Colonic mucosa (tissue), 4 donors: ENCODE measurements around the gene AFF3. TPM values are rescaled to one million over a fixed set of nuclear protein-coding genes. Genes with fewer than 3 reads are reported as not detected.

Experiments used
- DNase-seq: peaks from one replicate; pipeline ENCODE4 v3.0.0-alpha.2; 2020
- H3K27ac ChIP-seq: fragments of 200-600 bp; one replicate; pipeline ENCODE4 v1.8.0; 2021
- H3K27me3 ChIP-seq: fragments of 200-600 bp; one replicate; pipeline ENCODE4 v1.8.0; 2021
- H3K36me3 ChIP-seq: fragments of 200-600 bp; one replicate; pipeline ENCODE4 v1.8.0; 2021
- H3K4me1 ChIP-seq: fragments of 200-600 bp; one replicate; pipeline ENCODE4 v1.8.0; 2021; ENCODE audit warnings: mild to moderate bottlenecking
- H3K4me3 ChIP-seq: fragments of 200-600 bp; one replicate; pipeline ENCODE4 v1.8.0; 2021
- H3K9ac ChIP-seq, 2 donors: one replicate each; pipeline ENCODE4 v1.7.0; 2013; ENCODE audit warnings: control low read depth in 2 of 2, low read depth in 2 of 2, low read length in 2 of 2
- H3K9me3 ChIP-seq: fragments of 200-600 bp; one replicate; pipeline ENCODE4 v1.8.0; 2021
- intact Hi-C: fragments of 100-400 bp; cut with DNase I; formaldehyde crosslinking; loops from one replicate; pipeline ENCODE4 v1.14.1; 2022
- total RNA-seq, 2 donors: library from RNA; stranded (reverse); fragmentation: NEBNext Ultra II Directional in 1 of 2; extraction: Animal tissue kit (Norgen Biotek cat#: 25700) in 1 of 2; gene quantifications; one replicate each; pipeline ENCODE4 v1.2.1, GENCODE V29; 2021
- TF ChIP-seq, protein P1 (sequence below): fragments of 200-600 bp; IDR thresholded peaks from one replicate; pipeline ENCODE4 v1.8.0; 2022; ENCODE audit warnings: antibody characterized with exemption, mild to moderate bottlenecking
- donor health status: healthy.
- donor health status: DM: no; HTN: no; CAD: no.
- donor health status: DM: no; HTN: no; CAD: no.

Gene AFF3
- total RNA-seq, 2 donors from 2014 or later, result 0.86 to 2.6 TPM

DNA sequence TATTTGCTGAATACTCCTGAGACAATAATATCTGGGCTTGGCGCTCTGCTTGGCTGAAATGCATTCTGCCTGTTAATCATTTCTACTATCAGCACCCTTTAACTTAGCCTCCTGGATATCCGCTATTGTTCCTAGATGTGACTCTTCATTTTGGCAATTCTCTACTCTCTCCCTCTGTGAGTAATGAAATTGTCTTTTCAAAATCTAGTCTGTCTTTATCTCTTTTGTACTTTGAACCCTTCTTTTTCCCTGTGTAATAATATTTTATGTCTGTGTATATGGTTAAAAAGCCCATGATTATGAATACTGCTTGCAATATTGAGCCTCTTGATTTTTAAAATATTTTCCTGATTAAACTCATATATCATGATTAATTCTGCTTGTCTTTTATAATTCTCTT, 646.4 kb downstream of the AFF3 start:
- Histone ChIP-seq H3K27ac (no peak overlapping the region), H3K4me3 (no peak overlapping the region), H3K9ac (no peak overlapping the region), H3K4me1 (no peaks in the 10 kb centered on the region), H3K36me3 (no peaks in the 10 kb centered on the region), H3K9me3 (no peaks in the 10 kb centered on the region), H3K27me3 (no peaks in the 10 kb centered on the region)
- intact Hi-C loops, result loop anchor here (10.0 kb wide), 1 partner anchor 341 kb away; the partner anchor contains the start of genes LIPT1 and TSGA10
- DNase-seq, result no peak
- TF ChIP-seq, protein P1, sequence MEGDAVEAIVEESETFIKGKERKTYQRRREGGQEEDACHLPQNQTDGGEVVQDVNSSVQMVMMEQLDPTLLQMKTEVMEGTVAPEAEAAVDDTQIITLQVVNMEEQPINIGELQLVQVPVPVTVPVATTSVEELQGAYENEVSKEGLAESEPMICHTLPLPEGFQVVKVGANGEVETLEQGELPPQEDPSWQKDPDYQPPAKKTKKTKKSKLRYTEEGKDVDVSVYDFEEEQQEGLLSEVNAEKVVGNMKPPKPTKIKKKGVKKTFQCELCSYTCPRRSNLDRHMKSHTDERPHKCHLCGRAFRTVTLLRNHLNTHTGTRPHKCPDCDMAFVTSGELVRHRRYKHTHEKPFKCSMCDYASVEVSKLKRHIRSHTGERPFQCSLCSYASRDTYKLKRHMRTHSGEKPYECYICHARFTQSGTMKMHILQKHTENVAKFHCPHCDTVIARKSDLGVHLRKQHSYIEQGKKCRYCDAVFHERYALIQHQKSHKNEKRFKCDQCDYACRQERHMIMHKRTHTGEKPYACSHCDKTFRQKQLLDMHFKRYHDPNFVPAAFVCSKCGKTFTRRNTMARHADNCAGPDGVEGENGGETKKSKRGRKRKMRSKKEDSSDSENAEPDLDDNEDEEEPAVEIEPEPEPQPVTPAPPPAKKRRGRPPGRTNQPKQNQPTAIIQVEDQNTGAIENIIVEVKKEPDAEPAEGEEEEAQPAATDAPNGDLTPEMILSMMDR, result no peak

Other genes starting within 250 kb of the AFF3 start
- gene LONRF2, start 179.9 kb upstream of the AFF3 start, total RNA-seq, result 1 to 10 TPM in 1 of 2 donors, under 1 TPM in 1; 0.17 to 1.7 TPM